Measurements from ENCODE around the gene LMBRD2. TPM values are rescaled to one million over a fixed set of nuclear protein-coding genes. Genes with fewer than 3 reads are reported as not detected.

The LMBRD2 gene
- total RNA-seq: 14.7 TPM

DNA sequence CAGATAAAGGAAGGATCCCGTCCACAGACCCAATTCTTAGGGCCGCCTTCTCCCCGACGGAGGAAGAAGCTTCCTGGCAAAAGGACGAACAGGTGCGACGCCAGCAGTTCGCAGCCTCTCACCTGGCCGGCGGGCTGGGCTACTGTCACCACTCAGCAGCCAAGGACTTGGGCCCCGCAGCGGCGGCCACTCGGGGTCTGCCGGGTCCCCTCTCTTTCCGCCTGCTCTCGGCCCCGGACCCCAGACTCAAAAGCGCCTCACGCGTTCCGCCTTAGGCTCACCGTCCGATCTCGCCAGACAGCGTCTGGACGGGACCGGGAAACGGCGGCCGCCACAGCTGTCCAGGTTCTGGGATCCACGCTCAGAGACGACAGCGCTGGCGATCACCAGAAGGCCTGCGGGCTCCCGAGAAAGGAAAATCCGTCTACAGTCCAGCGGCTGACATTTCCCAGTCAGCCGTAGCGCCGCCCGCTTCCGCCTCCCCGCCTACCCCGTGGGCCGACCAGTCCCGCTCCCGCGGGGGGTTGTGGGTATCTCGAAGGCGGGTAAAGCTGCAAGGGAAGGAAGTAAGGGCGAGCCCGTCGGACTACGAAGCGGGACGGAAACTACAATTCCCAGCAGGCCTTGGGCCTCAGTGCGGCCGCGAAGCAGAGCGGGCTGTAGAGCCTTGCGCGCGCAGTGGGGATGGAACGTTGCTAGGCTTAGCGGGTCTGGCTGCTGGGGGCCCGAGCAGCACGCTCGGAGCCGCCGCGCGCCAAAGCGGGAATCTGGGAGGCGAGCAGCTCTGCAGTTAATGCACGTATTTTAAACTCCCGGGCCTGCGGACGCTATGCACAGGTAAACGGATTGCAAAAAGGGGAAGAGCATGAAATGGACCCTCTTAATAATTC is at the start of gene LMBRD2, which contains the start of gene SKP2:
LMBRD2 (minus strand) TSS at position 454 of the 890 bp plus-strand sequence. CDS start 8,538 bp downstream, outside the sequence.
SKP2 (plus strand) TSS at position 678 of the 890 bp plus-strand sequence; CDS start at position 830, 152 bp downstream.

DNA sequence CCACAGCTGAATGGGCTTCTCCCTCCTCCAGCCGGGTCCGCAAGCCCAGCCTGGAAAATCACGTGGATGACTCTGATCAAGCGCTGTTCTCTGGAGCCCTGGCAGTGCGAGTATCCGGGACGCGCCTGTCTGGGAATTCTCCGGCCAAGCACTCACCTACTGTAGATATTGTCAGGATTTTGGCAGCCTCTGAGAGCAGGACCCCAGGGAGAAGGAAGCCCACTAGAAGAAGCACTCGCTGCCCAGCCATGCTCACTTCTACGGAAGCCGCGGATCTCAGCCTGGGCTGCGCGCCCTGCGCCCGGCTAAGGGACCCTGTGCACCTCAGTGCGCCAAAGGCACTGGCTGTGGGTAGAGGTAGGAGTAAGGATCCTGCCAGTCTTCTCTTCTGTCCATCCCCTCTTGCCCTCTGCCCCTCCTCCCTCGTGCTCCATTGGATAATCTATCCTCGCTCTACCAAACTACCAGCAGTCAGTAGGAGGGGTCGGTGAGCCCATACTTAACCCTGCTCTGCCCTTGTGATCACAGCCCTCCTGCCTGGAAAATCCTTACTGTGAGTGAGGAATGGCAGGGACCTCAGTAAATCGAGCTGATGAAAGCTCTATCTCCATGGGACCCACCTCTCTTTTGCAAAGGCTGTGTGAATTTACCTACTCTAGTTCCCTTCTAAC is 85.0 kb downstream of the LMBRD2 start, which contains the start of gene UGT3A2:
UGT3A2 (minus strand) TSS at position 343 of the 671 bp plus-strand sequence; CDS start at position 250, 93 bp downstream.

Small RNAs within 50 kb of the gene (small RNA-seq; reads per million reads assigned to genes)
- gene AC016612.1 (ENCODE audit: low replicate concordance) (not detected), gene MIR580 (ENCODE audit: low replicate concordance) (0.07 reads per million), gene RNU6-1305P (ENCODE audit: low replicate concordance) (not detected)

Other genes with a start within 250 kb of the LMBRD2 start
- gene CAPSL, start 213.3 kb downstream of the LMBRD2 start, total RNA-seq: 2.2 TPM
- gene UGT3A1, start 160.5 kb downstream of the LMBRD2 start, total RNA-seq: 34.4 TPM
- gene UGT3A2, start 85.0 kb downstream of the LMBRD2 start, total RNA-seq: 4.4 TPM
- 29.9 TPM for gene SKP2, start 224 bp upstream of the LMBRD2 start, total RNA-seq
- gene NADK2, start 90.0 kb upstream of the LMBRD2 start, total RNA-seq: 40.8 TPM
- gene RANBP3L, start 150.0 kb upstream of the LMBRD2 start, total RNA-seq: 13.3 TPM